Transverse colon (tissue), 3 donors: ENCODE results near the gene TNS3.

ENCODE experiments used
- POLR2A ChIP-seq: fragments of 450-650 bp; IDR thresholded peaks from one replicate; pipeline ENCODE4 v1.6.1; 2016; ENCODE audit warnings: antibody characterized with exemption, mild to moderate bottlenecking, moderate library complexity
- TF ChIP-seq, protein P1 (sequence below), 5 experiments: fragments of 200-600 bp in 3 of 5; fragments of 450-650 bp in 2 of 5; sonication (generic) in 3 of 5; IDR thresholded peaks; 1 replicate in 2 of 5; 2 replicates in 3 of 5; pipeline ENCODE4 v1.5.1; 2016 to 2017; ENCODE audit warnings: antibody characterized with exemption in 5 of 5, inconsistent platforms in 3 of 5, mild to moderate bottlenecking in 2 of 5, moderate library complexity in 1 of 5

DNA sequence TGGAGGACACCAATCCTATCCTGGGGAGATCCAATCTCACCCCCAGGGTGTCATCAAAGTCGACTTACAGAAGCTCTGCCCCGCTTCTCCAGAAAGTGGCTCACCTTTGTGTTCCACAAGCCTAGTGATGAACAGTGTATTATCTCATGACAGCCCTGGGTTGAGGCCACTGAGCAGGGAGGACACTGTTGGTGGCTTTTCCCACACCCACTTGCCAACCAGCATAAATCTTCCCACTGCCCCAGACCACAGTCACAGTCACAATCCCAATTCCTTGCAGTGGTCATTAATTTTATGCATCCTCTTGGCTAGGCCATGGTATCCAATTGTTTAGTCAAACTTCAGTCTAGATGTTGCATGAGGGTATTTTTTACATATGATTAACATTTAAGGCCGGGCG, 18.4 kb downstream of the TNS3 start:
- TF ChIP-seq POLR2A, result no peak
- TF ChIP-seq, protein P1, sequence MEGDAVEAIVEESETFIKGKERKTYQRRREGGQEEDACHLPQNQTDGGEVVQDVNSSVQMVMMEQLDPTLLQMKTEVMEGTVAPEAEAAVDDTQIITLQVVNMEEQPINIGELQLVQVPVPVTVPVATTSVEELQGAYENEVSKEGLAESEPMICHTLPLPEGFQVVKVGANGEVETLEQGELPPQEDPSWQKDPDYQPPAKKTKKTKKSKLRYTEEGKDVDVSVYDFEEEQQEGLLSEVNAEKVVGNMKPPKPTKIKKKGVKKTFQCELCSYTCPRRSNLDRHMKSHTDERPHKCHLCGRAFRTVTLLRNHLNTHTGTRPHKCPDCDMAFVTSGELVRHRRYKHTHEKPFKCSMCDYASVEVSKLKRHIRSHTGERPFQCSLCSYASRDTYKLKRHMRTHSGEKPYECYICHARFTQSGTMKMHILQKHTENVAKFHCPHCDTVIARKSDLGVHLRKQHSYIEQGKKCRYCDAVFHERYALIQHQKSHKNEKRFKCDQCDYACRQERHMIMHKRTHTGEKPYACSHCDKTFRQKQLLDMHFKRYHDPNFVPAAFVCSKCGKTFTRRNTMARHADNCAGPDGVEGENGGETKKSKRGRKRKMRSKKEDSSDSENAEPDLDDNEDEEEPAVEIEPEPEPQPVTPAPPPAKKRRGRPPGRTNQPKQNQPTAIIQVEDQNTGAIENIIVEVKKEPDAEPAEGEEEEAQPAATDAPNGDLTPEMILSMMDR (IDR thresholded peaks at IDR 0.05), result no peak
